OCI-LY1 (cell line): ENCODE results near the gene TMEM132A.

Experiments used
- CTCF ChIP-seq: fragments of 200-600 bp; sonication (generic), shearing (Covaris generic); IDR thresholded peaks from 2 replicates; pipeline ENCODE4 v1.5.1; 2017; ENCODE audit warnings: mild to moderate bottlenecking, antibody characterized with exemption, low read length, moderate library complexity, mixed read lengths
- EZH2 ChIP-seq: fragments of 200-600 bp; sonication (generic), shearing (Covaris generic); IDR thresholded peaks from 2 replicates; pipeline ENCODE4 v1.8.0; 2017; ENCODE audit warnings: borderline replicate concordance, mixed run types, mild to moderate bottlenecking, antibody characterized with exemption, low read length, moderate library complexity, mixed read lengths

DNA sequence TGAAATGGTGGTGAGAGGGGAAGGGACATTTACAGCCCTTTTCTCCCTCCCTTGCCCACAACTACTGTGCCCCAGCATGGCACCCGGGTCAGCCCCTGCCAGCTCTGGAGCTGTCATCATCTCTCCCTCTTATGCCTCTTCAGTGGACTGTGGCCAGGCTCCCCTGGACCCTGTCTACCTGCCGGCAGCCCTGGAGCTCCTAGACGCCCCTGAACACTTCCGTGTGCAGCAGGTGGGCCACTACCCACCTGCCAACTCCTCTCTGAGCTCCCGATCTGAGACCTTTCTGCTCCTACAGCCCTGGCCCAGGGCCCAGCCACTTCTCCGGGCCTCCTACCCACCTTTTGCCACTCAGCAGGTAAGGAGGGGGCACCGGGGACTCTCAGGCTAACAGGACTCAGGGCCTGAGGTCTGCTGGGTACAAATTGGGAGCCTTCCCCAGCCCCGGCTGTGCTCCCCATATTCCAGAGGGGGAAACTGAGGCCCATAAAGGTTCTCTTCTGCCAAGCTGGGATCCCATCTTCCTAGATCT is 2.9 kb downstream of the TMEM132A start:
- TF ChIP-seq CTCF (no peak), EZH2 (no peak)
